Measurements from ENCODE around the gene CXXC1.
"Not testable (repeated sequence)": the region's sequence is repeated elsewhere in the genome, so short reads cannot be mapped to it uniquely, and the experiment has no call there.

CXXC1 gene

GRCh38 chr18:50297621-50298442 is 10.3 kb upstream of the CXXC1 start:
- DNase-seq = peak; percentile 56

GRCh38 chr18:50293039-50293438 is 5.5 kb upstream of the CXXC1 start:
- DNase-seq = no peak

DNA sequence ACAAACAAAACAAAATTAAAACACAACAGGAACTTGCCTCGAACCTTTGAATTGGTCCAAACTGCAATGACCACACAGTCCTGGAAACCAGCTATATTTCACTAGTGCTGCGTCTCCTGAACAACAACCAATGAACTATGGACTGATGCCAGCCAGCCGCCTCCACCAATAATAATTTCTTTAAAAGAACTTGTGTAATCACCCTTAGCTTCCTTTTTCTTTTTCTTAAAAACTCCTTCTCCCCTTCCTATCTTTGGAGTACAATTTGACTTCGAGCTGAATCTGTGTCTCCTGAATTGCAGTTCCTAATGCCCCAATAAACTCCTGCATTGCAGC is 1.6 kb upstream of the CXXC1 start:
- no peak for DNase-seq

- DNase-seq = not testable (repeated sequence)
Measured at GRCh38 chr18:50288348-50289107, 1.0 kb upstream of the CXXC1 start.

GRCh38 chr18:50287028-50287440 is 458 bp downstream of the CXXC1 start:
- DNase-seq = no peak

GRCh38 chr18:50286391-50287027 is 983 bp downstream of the CXXC1 start:
- no peak for DNase-seq

- DNase-seq = no peak
Measured at GRCh38 chr18:50285631-50286321, 1.7 kb downstream of the CXXC1 start.

- no peak for DNase-seq
Measured at GRCh38 chr18:50285071-50285470, 2.4 kb downstream of the CXXC1 start.

- DNase-seq = no peak
Measured at GRCh38 chr18:50284255-50284885, 3.1 kb downstream of the CXXC1 start.

- no peak for DNase-seq
Measured at GRCh38 chr18:50283469-50284209, 3.9 kb downstream of the CXXC1 start.

- DNase-seq = no peak
Measured at GRCh38 chr18:50282521-50283335, 4.8 kb downstream of the CXXC1 start.

DNA sequence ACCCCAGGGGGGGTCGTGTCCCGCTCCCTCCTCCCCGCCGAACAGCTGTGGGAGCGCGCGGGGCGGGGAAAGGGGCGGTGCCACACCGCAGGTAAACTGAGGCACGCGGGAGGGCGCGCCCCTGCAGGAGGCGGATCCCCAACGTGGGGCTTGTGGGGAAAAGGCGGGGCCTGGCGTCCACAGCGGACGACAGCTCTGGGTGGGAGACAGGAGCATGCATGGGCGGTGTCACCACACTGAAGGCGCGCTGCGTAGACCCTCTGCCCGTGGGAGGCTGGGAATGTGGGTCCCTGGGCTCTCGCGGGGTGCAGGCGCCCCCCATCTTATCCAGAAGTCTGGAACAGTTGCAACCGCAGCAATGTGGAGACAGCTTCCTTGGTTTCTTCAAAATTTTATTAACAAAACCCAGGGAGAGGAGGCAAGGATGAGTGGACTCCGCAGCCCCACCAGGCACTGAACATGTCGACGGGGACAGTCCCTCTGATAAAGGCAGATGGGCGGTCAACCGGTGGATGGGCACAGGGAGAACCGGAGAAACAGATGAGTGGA is 5.4 kb downstream of the CXXC1 start:
- DNase-seq = no peak

- DNase-seq = peak; percentile 98
Measured at GRCh38 chr18:50281295-50281971, 6.1 kb downstream of the CXXC1 start, which contains the start of gene MBD1. Gene MBD1 (minus strand): TSS chr18:50281523. CDS start chr18:50279992, 1,531 bp downstream.

GRCh38 chr18:50280707-50281294 is 6.7 kb downstream of the CXXC1 start:
- no peak for DNase-seq

DNA sequence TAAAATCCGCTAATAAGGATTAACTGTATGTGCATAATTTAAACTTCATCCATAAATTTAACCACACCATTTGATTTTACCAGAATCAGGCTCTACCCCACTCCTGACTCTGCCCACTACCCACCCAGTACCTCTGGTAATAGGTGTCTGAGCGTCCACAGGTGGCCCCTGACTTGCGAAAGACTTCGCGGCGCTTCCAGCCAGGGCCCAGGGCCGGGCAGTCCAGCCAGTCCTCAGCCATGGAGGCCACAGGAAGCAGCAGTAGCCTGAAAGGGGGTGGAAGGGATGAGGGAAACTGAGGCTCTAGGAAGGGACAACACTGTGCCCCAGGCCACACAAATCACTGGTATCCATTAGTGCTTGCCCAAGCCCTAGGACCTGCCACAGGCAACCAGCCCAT is 7.7 kb downstream of the CXXC1 start:
- DNase-seq = no peak

GRCh38 chr18:50277942-50278341 is 9.6 kb downstream of the CXXC1 start:
- DNase-seq = no peak

DNA sequence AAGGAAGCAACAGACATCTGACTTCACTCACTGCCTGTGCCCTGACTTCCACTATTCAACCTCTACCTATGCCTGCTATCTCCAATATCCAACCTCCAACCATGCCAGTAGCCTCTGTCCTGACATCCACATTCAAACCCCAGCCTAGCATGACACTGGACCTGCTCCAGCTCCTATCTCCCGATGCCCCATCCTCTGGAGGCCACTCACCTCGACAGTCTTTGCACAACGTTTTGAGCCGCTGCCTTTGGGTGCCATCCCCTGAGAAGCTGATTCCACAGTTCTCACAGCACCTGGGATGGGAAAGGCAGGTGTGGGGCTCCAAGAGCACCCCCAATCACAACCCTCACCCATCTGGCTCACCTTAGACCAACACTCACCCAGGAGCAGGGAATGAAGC is 11.0 kb downstream of the CXXC1 start:
- DNase-seq = no peak

GRCh38 chr18:50275503-50276036 is 11.9 kb downstream of the CXXC1 start:
- DNase-seq = no peak

DNA sequence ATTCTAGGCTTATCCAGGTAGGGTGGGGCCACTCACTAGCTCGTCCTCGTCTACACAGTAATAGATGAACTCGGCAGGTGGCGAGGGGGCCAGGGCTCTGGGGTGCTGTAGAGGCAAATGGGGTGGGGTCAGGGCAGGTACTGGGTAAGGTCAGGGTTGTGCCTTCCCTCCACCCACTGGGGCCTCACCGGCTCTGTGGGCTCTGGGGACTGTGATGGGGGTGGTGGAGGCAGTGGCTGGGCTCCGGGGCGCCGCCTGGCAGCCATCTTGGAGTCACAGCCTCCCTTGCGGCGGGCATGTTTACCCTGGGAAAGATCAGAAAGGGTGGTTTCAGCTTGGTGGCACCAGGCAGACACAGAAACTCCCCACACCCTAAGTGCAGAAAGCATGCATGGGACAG is 12.6 kb downstream of the CXXC1 start:
- DNase-seq = no peak

Data from GF-D8 (cell line).